Ishikawa (cell line): Measurements from ENCODE around the gene EIF4H.

Source experiments
- CEBPB ChIP-seq: IDR thresholded peaks from 2 replicates; pipeline ENCODE4 v1.6.1; 2012
- CREB1 ChIP-seq: IDR thresholded peaks from 2 replicates; pipeline ENCODE4 v1.6.1; 2012; ENCODE audit warnings: low read depth
- EGR1 ChIP-seq: IDR thresholded peaks from 2 replicates; pipeline ENCODE4 v1.6.1; 2012
- EP300 ChIP-seq: IDR thresholded peaks from 2 replicates; pipeline ENCODE4 v1.6.1; 2012; ENCODE audit warnings: borderline replicate concordance
- FOXM1 ChIP-seq: IDR thresholded peaks from 2 replicates; pipeline ENCODE4 v1.6.1; 2012; ENCODE audit warnings: low read depth, borderline replicate concordance
- NFIC ChIP-seq: IDR thresholded peaks from 2 replicates; pipeline ENCODE4 v1.6.1; 2012
- RAD21 ChIP-seq: IDR thresholded peaks from 2 replicates; pipeline ENCODE4 v1.6.1; 2012; ENCODE audit warnings: low read depth
- TAF1 ChIP-seq: IDR thresholded peaks from 2 replicates; pipeline ENCODE4 v1.6.1; 2012; ENCODE audit warnings: low read depth, mild to moderate bottlenecking
- TCF12 ChIP-seq: IDR thresholded peaks from 2 replicates; pipeline ENCODE4 v1.6.1; 2012; ENCODE audit warnings: low read depth
- TEAD4 ChIP-seq: IDR thresholded peaks from 2 replicates; pipeline ENCODE4 v1.6.1; 2012
- YY1 ChIP-seq: IDR thresholded peaks from 2 replicates; pipeline ENCODE4 v1.6.1; 2012; ENCODE audit warnings: low read depth
- ZBTB7A ChIP-seq: IDR thresholded peaks from 2 replicates; pipeline ENCODE4 v1.6.1; 2012; ENCODE audit warnings: low read depth
- TF ChIP-seq, protein P1 (sequence below): IDR thresholded peaks from 2 replicates; pipeline ENCODE4 v1.6.1; 2012
- TF ChIP-seq, protein P2 (sequence below): IDR thresholded peaks from 2 replicates; pipeline ENCODE4 v1.6.1; 2012; ENCODE audit warnings: low read depth, mild to moderate bottlenecking
- TF ChIP-seq, protein P3 (sequence below): IDR thresholded peaks from 2 replicates; pipeline ENCODE4 v1.6.1; 2012

The EIF4H gene

GRCh38 chr7:74207586-74207985 is 33.4 kb downstream of the EIF4H start:
- no peak for TF ChIP-seq RAD21
- TF ChIP-seq TEAD4: no peak
- no peak for TF ChIP-seq CREB1
- TF ChIP-seq YY1: no peak
- TF ChIP-seq NFIC: no peak
- TF ChIP-seq, protein P1, sequence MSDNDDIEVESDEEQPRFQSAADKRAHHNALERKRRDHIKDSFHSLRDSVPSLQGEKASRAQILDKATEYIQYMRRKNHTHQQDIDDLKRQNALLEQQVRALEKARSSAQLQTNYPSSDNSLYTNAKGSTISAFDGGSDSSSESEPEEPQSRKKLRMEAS: no peak
- TF ChIP-seq, protein P2, sequence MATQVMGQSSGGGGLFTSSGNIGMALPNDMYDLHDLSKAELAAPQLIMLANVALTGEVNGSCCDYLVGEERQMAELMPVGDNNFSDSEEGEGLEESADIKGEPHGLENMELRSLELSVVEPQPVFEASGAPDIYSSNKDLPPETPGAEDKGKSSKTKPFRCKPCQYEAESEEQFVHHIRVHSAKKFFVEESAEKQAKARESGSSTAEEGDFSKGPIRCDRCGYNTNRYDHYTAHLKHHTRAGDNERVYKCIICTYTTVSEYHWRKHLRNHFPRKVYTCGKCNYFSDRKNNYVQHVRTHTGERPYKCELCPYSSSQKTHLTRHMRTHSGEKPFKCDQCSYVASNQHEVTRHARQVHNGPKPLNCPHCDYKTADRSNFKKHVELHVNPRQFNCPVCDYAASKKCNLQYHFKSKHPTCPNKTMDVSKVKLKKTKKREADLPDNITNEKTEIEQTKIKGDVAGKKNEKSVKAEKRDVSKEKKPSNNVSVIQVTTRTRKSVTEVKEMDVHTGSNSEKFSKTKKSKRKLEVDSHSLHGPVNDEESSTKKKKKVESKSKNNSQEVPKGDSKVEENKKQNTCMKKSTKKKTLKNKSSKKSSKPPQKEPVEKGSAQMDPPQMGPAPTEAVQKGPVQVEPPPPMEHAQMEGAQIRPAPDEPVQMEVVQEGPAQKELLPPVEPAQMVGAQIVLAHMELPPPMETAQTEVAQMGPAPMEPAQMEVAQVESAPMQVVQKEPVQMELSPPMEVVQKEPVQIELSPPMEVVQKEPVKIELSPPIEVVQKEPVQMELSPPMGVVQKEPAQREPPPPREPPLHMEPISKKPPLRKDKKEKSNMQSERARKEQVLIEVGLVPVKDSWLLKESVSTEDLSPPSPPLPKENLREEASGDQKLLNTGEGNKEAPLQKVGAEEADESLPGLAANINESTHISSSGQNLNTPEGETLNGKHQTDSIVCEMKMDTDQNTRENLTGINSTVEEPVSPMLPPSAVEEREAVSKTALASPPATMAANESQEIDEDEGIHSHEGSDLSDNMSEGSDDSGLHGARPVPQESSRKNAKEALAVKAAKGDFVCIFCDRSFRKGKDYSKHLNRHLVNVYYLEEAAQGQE: no peak
- TF ChIP-seq, protein P3, sequence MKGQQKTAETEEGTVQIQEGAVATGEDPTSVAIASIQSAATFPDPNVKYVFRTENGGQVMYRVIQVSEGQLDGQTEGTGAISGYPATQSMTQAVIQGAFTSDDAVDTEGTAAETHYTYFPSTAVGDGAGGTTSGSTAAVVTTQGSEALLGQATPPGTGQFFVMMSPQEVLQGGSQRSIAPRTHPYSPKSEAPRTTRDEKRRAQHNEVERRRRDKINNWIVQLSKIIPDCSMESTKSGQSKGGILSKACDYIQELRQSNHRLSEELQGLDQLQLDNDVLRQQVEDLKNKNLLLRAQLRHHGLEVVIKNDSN: no peak
- no peak for TF ChIP-seq EGR1
- TF ChIP-seq EP300: no peak
- TF ChIP-seq TAF1: no peak
- TF ChIP-seq CEBPB: no peak
- TF ChIP-seq TCF12: no peak
- TF ChIP-seq FOXM1: no peak
- TF ChIP-seq ZBTB7A: no peak

DNA sequence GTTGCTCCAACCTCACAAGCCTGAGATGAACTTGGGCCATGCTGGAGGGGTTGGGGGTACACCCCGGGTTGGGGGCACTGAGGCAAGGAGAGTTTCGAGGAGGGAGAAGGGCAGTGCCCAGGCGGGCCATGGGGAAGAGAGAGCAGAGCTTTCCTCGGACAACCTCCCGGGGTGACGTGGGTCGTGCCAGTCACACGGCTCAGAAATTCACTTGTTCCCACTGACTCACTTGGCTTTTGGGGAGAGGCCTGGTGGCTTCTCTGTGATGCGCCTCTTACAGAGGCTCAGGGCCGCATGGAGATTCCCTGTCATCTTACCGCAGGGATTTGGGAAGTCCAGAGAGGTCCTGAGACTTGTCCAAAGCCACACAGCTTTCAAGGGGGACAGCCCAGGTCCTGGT is 38.5 kb downstream of the EIF4H start:
- TF ChIP-seq, protein P2: no peak
- TF ChIP-seq FOXM1 (no peak), TCF12 (no peak), TEAD4 (no peak), CEBPB (no peak), CREB1 (no peak), YY1 (no peak), EP300 (no peak), RAD21 (no peak), EGR1 (no peak), NFIC (no peak), ZBTB7A (no peak), TAF1 (no peak)
- TF ChIP-seq, protein P1: no peak

DNA sequence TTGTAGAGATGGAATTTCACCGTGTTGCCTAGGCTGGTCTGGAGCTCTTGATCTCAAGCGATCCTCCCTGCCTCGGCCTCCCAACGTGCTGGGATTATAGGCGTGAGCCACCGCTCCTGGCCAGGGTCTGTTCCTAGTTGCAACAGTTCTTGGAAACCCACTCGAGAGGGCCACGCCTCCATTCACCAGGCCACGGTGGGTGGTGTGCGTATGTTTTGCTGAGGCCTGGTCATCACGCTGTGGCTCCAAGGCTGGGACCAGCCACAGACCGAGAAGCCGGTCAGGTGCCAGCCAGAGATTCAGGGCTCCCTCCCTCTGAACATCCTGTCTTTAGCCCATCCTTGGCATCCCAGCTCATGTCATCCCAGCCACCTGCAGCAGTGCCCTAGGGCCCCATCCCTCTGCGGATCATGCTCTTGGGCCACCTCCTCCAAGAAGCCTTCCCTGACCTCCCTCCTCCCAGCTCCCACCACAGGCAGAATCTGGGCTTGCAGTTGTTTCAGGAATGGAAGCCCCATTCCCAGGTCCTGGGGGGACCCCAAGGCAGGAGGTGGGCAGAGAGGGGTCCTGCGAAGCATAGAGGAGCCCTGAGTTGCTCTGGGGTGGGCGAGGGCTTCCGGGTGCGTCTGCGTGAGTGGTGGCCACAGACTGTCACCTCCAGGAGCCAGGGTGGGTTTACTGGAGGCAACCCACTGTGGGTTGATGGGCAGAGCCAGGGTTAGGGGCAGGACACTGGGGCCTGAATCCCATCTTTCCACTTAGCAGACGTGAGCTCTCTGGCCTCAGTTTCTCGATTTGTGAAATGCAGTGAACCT is 40.9 kb downstream of the EIF4H start:
- TF ChIP-seq, protein P2: no peak
- no peak for TF ChIP-seq EGR1
- TF ChIP-seq YY1: no peak
- TF ChIP-seq EP300: no peak
- TF ChIP-seq TCF12: no peak
- no peak for TF ChIP-seq TEAD4
- TF ChIP-seq ZBTB7A: no peak
- TF ChIP-seq, protein P3: no peak
- TF ChIP-seq CREB1: no peak
- no peak for TF ChIP-seq FOXM1
- TF ChIP-seq, protein P1: no peak
- no peak for TF ChIP-seq CEBPB
- TF ChIP-seq NFIC: no peak
- no peak for TF ChIP-seq RAD21
- TF ChIP-seq TAF1: no peak

DNA sequence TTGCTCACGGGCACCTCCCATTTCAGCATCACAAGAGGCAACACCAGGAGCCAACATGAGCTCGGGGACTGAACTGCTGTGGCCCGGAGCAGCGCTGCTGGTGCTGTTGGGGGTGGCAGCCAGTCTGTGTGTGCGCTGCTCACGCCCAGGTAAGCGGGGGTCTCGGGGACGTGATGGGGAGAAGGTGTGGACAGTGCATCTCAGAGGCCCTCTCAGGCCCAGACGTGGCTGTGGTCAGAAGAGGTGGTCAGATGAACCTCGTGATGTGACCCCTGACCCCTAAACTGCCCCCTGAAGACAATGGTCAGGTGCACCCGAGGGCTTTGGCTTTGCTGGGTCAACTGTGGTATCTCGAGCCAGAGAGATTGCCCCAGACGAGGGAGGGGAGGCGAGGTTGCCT is 41.8 kb downstream of the EIF4H start:
- TF ChIP-seq YY1: no peak
- TF ChIP-seq TEAD4: no peak
- TF ChIP-seq, protein P3: no peak
- no peak for TF ChIP-seq TAF1
- TF ChIP-seq, protein P1: no peak
- no peak for TF ChIP-seq FOXM1
- no peak for TF ChIP-seq ZBTB7A
- TF ChIP-seq CREB1: no peak
- TF ChIP-seq RAD21: no peak
- TF ChIP-seq EP300: no peak
- TF ChIP-seq TCF12: no peak
- TF ChIP-seq NFIC: no peak
